ENCODE measurements around the gene DVL2.

DVL2 gene

GRCh38 chr17:7229504-7229903 is 4.8 kb downstream of the DVL2 start:
- H3K9ac ChIP-seq (ENCODE audit: low read length): no peak overlapping the region
- H4K20me1 ChIP-seq (ENCODE audit: low read depth, low read length): no peaks in the 10 kb centered on the region
- H3K36me3 ChIP-seq (ENCODE audit: low read length): no peaks in the 10 kb centered on the region
- H3K9me2 ChIP-seq (replicated peaks; ENCODE audit: insufficient read depth, low read length): no peaks in the 10 kb centered on the region
- no peak for TF ChIP-seq CTCF (IDR thresholded peaks at IDR 0.05; ENCODE audit: insufficient read depth, low read length, poor library complexity, severe bottlenecking)
- no peak for TF ChIP-seq EZH2phosphoT487 (conservative IDR thresholded peaks at IDR 0.05; ENCODE audit: low read length)
- H2AFZ ChIP-seq (ENCODE audit: low read depth, low read length, severe bottlenecking): no peak overlapping the region
- no peak overlapping the region for H3K4me3 ChIP-seq (ENCODE audit: insufficient read depth, low read length, poor library complexity, severe bottlenecking)
- H3K27me3 ChIP-seq (ENCODE audit: low read length): no peaks in the 10 kb centered on the region
- H3K27ac ChIP-seq (ENCODE audit: low read depth, low read length): no peak overlapping the region
- H3K9me3 ChIP-seq (ENCODE audit: insufficient read depth, low read length): no peaks in the 10 kb centered on the region
- no peaks in the 10 kb centered on the region for H3F3A ChIP-seq (ENCODE audit: insufficient read depth)
- peaks cover 41% of the 10 kb centered on the region for H3K79me2 ChIP-seq (ENCODE audit: insufficient read depth, low read length)
- no peak overlapping the region for H3K4me2 ChIP-seq (ENCODE audit: low read depth, low read length, poor library complexity, severe bottlenecking)

GRCh38 chr17:7228920-7229319 is 5.4 kb downstream of the DVL2 start:
- Histone ChIP-seq H3K4me3 (ENCODE audit: insufficient read depth, low read length, poor library complexity, severe bottlenecking) (no peak overlapping the region), H3K9me3 (ENCODE audit: insufficient read depth, low read length) (no peaks in the 10 kb centered on the region), H3K27ac (ENCODE audit: low read depth, low read length) (no peak overlapping the region), H3K27me3 (ENCODE audit: low read length) (no peaks in the 10 kb centered on the region), H2AFZ (ENCODE audit: low read depth, low read length, severe bottlenecking) (no peak overlapping the region), H3K36me3 (ENCODE audit: low read length) (no peaks in the 10 kb centered on the region), H4K20me1 (ENCODE audit: low read depth, low read length) (no peaks in the 10 kb centered on the region), H3F3A (ENCODE audit: insufficient read depth) (no peaks in the 10 kb centered on the region), H3K9ac (ENCODE audit: low read length) (no peak overlapping the region), H3K4me2 (ENCODE audit: low read depth, low read length, poor library complexity, severe bottlenecking) (no peak overlapping the region), H3K79me2 (ENCODE audit: insufficient read depth, low read length) (peaks cover 41% of the 10 kb centered on the region), H3K9me2 (replicated peaks; ENCODE audit: insufficient read depth, low read length) (no peaks in the 10 kb centered on the region)
- no peak for TF ChIP-seq EZH2phosphoT487 (conservative IDR thresholded peaks at IDR 0.05; ENCODE audit: low read length)

GRCh38 chr17:7226721-7227710 is 7.3 kb downstream of the DVL2 start:
- H3K4me2 ChIP-seq (ENCODE audit: low read depth, low read length, poor library complexity, severe bottlenecking): no peak overlapping the region
- H3K4me3 ChIP-seq (ENCODE audit: insufficient read depth, low read length, poor library complexity, severe bottlenecking): no peak overlapping the region
- H3K27ac ChIP-seq (ENCODE audit: low read depth, low read length): no peak overlapping the region
- H3K36me3 ChIP-seq (ENCODE audit: low read length): no peaks in the 10 kb centered on the region
- H3K9me3 ChIP-seq (ENCODE audit: insufficient read depth, low read length): no peaks in the 10 kb centered on the region
- H3K9ac ChIP-seq (ENCODE audit: low read length): no peak overlapping the region
- no peak overlapping the region for H2AFZ ChIP-seq (ENCODE audit: low read depth, low read length, severe bottlenecking)
- no peaks in the 10 kb centered on the region for H4K20me1 ChIP-seq (ENCODE audit: low read depth, low read length)
- no peaks in the 10 kb centered on the region for H3K27me3 ChIP-seq (ENCODE audit: low read length)
- H3K79me2 ChIP-seq (ENCODE audit: insufficient read depth, low read length): peaks cover 22% of the 10 kb centered on the region
- TF ChIP-seq CTCF (IDR thresholded peaks at IDR 0.05; ENCODE audit: insufficient read depth, low read length, poor library complexity, severe bottlenecking): no peak
- no peak for TF ChIP-seq EZH2phosphoT487 (conservative IDR thresholded peaks at IDR 0.05; ENCODE audit: low read length)
- H3F3A ChIP-seq (ENCODE audit: insufficient read depth): peaks cover 4% of the 10 kb centered on the region; the same call in 1 of the 2 replicates
- H3K9me2 ChIP-seq (replicated peaks; ENCODE audit: insufficient read depth, low read length): no peaks in the 10 kb centered on the region
